Measurements from ENCODE around the gene TUBG1. TPM values are rescaled to one million over a fixed set of nuclear protein-coding genes. Genes with fewer than 3 reads are reported as not detected.

Gene TUBG1
- total and polyA plus RNA-seq, 9 of the 15 experiments (the other 6 are each of a cell fraction or from before 2014, with no cell fraction given), result 33.1 to 147 (median 66.0) TPM

DNA sequence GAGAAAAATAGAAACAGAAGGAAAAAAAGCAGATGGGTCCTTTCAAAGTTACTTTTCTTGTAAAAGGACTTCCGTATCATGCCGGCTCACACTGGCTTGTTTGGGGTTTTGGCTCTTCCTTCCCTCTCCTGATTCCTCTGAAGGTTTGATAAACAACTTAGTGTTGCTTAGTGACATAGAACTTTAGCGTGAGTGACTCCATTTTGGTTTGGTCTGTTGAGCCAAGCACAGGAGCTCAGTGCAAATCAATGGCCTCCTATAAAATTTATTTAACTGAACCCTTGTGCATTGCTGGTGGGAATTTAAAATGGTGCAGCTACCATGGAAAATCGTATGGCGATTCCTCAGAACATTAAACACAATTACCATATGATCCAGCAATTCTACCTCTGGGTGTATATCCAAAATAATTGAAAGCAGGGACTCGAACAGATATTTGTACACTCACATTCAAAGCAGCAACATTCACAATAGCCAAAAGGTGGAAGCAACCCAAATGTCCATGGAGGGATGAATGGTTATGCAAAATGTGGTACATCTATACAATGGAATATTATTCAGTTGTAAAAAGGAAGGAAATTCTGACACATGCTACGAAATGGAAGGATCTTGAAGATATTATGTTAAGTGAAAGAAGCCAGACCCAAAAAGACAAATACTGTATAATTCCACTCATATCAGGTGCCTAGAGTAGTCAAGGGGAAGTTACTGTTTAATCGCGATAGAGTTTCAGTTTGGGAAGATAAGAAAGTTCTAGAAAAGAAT is 48.5 kb downstream of the TUBG1 start (continued):
- TF ChIP-seq, protein P1, sequence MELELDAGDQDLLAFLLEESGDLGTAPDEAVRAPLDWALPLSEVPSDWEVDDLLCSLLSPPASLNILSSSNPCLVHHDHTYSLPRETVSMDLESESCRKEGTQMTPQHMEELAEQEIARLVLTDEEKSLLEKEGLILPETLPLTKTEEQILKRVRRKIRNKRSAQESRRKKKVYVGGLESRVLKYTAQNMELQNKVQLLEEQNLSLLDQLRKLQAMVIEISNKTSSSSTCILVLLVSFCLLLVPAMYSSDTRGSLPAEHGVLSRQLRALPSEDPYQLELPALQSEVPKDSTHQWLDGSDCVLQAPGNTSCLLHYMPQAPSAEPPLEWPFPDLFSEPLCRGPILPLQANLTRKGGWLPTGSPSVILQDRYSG (tag; conservative IDR thresholded peaks at IDR 0.05; ENCODE audit: low read depth), result peak; percentile 60; the same call in 1 of the 2 replicates
- TF ChIP-seq, protein P2, sequence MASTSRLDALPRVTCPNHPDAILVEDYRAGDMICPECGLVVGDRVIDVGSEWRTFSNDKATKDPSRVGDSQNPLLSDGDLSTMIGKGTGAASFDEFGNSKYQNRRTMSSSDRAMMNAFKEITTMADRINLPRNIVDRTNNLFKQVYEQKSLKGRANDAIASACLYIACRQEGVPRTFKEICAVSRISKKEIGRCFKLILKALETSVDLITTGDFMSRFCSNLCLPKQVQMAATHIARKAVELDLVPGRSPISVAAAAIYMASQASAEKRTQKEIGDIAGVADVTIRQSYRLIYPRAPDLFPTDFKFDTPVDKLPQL (IDR thresholded peaks at IDR 0.05; ENCODE audit: extremely low read depth, insufficient read length), result no peak
- TF ChIP-seq NR2C1 (IDR thresholded peaks at IDR 0.05) (no peak), NR2C1 (tag; IDR thresholded peaks at IDR 0.05) (peak; percentile 28; the same call in 1 of the 2 replicates), ADNP (tag; IDR thresholded peaks at IDR 0.05) (peak; percentile 17; the same call in 1 of the 2 replicates), ZNF384 (IDR thresholded peaks at IDR 0.05; ENCODE audit: low read depth, low read length) (no peak), HMGN3 (IDR thresholded peaks at IDR 0.05; ENCODE audit: borderline replicate concordance, extremely low read depth, insufficient read length, low read depth, low read length) (no peak), TEAD4 (IDR thresholded peaks at IDR 0.05; ENCODE audit: low read length) (no peak), TEAD4 (CRISPR knock-in tag; IDR thresholded peaks at IDR 0.05; ENCODE audit: borderline replicate concordance) (no peak), PTTG1 (tag; IDR thresholded peaks at IDR 0.05; ENCODE audit: low read depth) (peak; percentile 75), SMAD1 (IDR thresholded peaks at IDR 0.05; ENCODE audit: low read depth, low read length, partially characterized antibody) (no peak), SLC30A9 (CRISPR knock-in tag; IDR thresholded peaks at IDR 0.05) (no peak), DMBX1 (CRISPR knock-in tag; IDR thresholded peaks at IDR 0.05; ENCODE audit: borderline replicate concordance) (peak; percentile 91), CREBBP (IDR thresholded peaks at IDR 0.05; ENCODE audit: low read depth, low read length) (no peak), POLR2H (tag; IDR thresholded peaks at IDR 0.05; ENCODE audit: low read depth) (no peak), PYGO2 (tag; IDR thresholded peaks at IDR 0.05) (peak; percentile 19; the same call in 1 of the 2 replicates), KDM2B (CRISPR knock-in tag; IDR thresholded peaks at IDR 0.05) (no peak), STAG1 (CRISPR knock-in tag; IDR thresholded peaks at IDR 0.05; ENCODE audit: borderline replicate concordance) (no peak), MEF2D (tag; conservative IDR thresholded peaks at IDR 0.05; ENCODE audit: low read depth) (0 out of 2 replicates have a peak, but pooled peaks have one; percentile 67), NBN (IDR thresholded peaks at IDR 0.05; ENCODE audit: low read depth) (no peak), KLF6 (CRISPR knock-in tag; IDR thresholded peaks at IDR 0.05; ENCODE audit: borderline replicate concordance) (peak; percentile 48; the same call in 1 of the 2 replicates), ZNF311 (CRISPR knock-in tag; IDR thresholded peaks at IDR 0.05) (0 out of 2 replicates have a peak, but pooled peaks have one; percentile 64), ZNF41 (CRISPR knock-in tag; conservative IDR thresholded peaks at IDR 0.05) (0 out of 2 replicates have a peak, but pooled peaks have one; percentile 27), TEAD2 (tag; IDR thresholded peaks at IDR 0.05) (no peak), TRIM24 (IDR thresholded peaks at IDR 0.05) (no peak), FOSL1 (tag; conservative IDR thresholded peaks at IDR 0.05) (no peak)
- TF ChIP-seq, protein P3, sequence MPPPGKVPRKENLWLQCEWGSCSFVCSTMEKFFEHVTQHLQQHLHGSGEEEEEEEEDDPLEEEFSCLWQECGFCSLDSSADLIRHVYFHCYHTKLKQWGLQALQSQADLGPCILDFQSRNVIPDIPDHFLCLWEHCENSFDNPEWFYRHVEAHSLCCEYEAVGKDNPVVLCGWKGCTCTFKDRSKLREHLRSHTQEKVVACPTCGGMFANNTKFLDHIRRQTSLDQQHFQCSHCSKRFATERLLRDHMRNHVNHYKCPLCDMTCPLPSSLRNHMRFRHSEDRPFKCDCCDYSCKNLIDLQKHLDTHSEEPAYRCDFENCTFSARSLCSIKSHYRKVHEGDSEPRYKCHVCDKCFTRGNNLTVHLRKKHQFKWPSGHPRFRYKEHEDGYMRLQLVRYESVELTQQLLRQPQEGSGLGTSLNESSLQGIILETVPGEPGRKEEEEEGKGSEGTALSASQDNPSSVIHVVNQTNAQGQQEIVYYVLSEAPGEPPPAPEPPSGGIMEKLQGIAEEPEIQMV (tag; conservative IDR thresholded peaks at IDR 0.05; ENCODE audit: low read depth), result peak; percentile 44; the same call in 1 of the 2 replicates
